Anterior cingulate cortex (tissue), 58 donors: Measurements from ENCODE around the gene BRIP1.
"Not testable (repeated sequence)": the region's sequence is repeated elsewhere in the genome, so short reads cannot be mapped to it uniquely, and the experiment has no call there.

ENCODE experiments used
- DNase-seq, 58 donors: peaks; one replicate each; lab custom pipeline; 2025; lab: John Stamatoyannopoulos, UW

Gene BRIP1

GRCh38 chr17:61862975-61863800 lies at the start of gene BRIP1:
Gene BRIP1 (minus strand): TSS chr17:61863528. CDS start chr17:61861539, 1,989 bp downstream.
- DNase-seq: peak; percentile 23 to 89 (median 74)

GRCh38 chr17:61908292-61909037 lies 45.1 kb upstream of the BRIP1 start:
- no peak for DNase-seq

GRCh38 chr17:61907361-61907760 lies 44.0 kb upstream of the BRIP1 start:
- no peak for DNase-seq

- no peak for DNase-seq
These were observed 40.9 kb upstream of the BRIP1 start for GRCh38 chr17:61904094-61904710.

GRCh38 chr17:61903251-61903650 lies 39.9 kb upstream of the BRIP1 start:
- no peak for DNase-seq

- no peak for DNase-seq
These were observed 34.3 kb upstream of the BRIP1 start for GRCh38 chr17:61897548-61898180.

GRCh38 chr17:61895391-61895790 lies 32.1 kb upstream of the BRIP1 start:
- DNase-seq: no peak

GRCh38 chr17:61894310-61894709 lies 31.0 kb upstream of the BRIP1 start:
- DNase-seq: not testable (repeated sequence)

GRCh38 chr17:61887733-61888132 lies 24.4 kb upstream of the BRIP1 start:
- DNase-seq: not testable (repeated sequence)

GRCh38 chr17:61885865-61886264 lies 22.5 kb upstream of the BRIP1 start:
- DNase-seq: not testable (repeated sequence)

GRCh38 chr17:61884864-61885263 lies 21.5 kb upstream of the BRIP1 start:
- no peak for DNase-seq

- no peak for DNase-seq
These were observed 17.3 kb upstream of the BRIP1 start for GRCh38 chr17:61880589-61881102.

GRCh38 chr17:61878984-61879612 lies 15.8 kb upstream of the BRIP1 start:
- no peak for DNase-seq

GRCh38 chr17:61878520-61878919 lies 15.2 kb upstream of the BRIP1 start:
- DNase-seq: no peak

- no peak for DNase-seq
These were observed 14.5 kb upstream of the BRIP1 start for GRCh38 chr17:61877837-61878236.

- no peak for DNase-seq
These were observed 12.5 kb upstream of the BRIP1 start for GRCh38 chr17:61875804-61876203.

- DNase-seq: no peak
These were observed 12.0 kb upstream of the BRIP1 start for GRCh38 chr17:61875285-61875684.

GRCh38 chr17:61874075-61874474 lies 10.7 kb upstream of the BRIP1 start:
- DNase-seq: no peak

- DNase-seq: no peak
These were observed 8.8 kb upstream of the BRIP1 start for GRCh38 chr17:61872099-61872498.

- DNase-seq: no peak
These were observed 5.8 kb upstream of the BRIP1 start for GRCh38 chr17:61869138-61869537.
